Measurements from ENCODE around the gene PKN1.

GRCh38 chr19:14443632-14444216 lies 10.6 kb downstream of the PKN1 start:
- TF ChIP-seq REST (IDR thresholded peaks at IDR 0.05; ENCODE audit: unreplicated experiment) = no peak
- no peak for TF ChIP-seq JUNB (IDR thresholded peaks at IDR 0.05; ENCODE audit: unreplicated experiment)
- no peak for TF ChIP-seq CTCF (conservative IDR thresholded peaks at IDR 0.05; ENCODE audit: low read depth in 2 of 2)
- no peak for TF ChIP-seq EZH2phosphoT487 (IDR thresholded peaks at IDR 0.05; ENCODE audit: unreplicated experiment)
- TF ChIP-seq POLR2AphosphoS5 (IDR thresholded peaks at IDR 0.05; ENCODE audit: low read depth) = no peak
